ENCODE results near the gene SDHC. TPM values are rescaled to one million over a fixed set of nuclear protein-coding genes. Genes with fewer than 3 reads are reported as not detected.
"Not testable (repeated sequence)": the region's sequence is repeated elsewhere in the genome, so short reads cannot be mapped to it uniquely, and the experiment has no call there.

Gene SDHC
- total and polyA plus RNA-seq, 7 experiments from 2014 or later, result 66.3 to 274 (median 108) TPM

GRCh38 chr1:161410636-161410970, 96.4 kb downstream of the SDHC start:
- H3K4me3 Mint-ChIP-seq; H3K9me3 ChIP-seq (ENCODE audit: control insufficient read depth in 2 of 3, low read length in 3 of 3); H3K27ac ChIP-seq (ENCODE audit: low read depth, low read length); intact Hi-C loops (cut with micrococcal nuclease); H3K27me3 Mint-ChIP-seq; POLR2A ChIA-PET; H3K9me3 Mint-ChIP-seq; DNase-seq; H3K27me3 ChIP-seq (ENCODE audit: control insufficient read depth in 2 of 2, insufficient read depth in 2 of 2, low read length in 2 of 2); ATAC-seq; H3K36me3 Mint-ChIP-seq; H3K36me3 ChIP-seq (ENCODE audit: control insufficient read depth in 2 of 3, insufficient read depth in 3 of 3, low read length in 3 of 3); H3K4me3 ChIP-seq (ENCODE audit: low read length): not testable (repeated sequence)
- peaks cover 9 to 22% (median 14%) of the 10 kb centered on the region in 7 donors for H3K4me1 Mint-ChIP-seq
- H3K4me1 ChIP-seq (ENCODE audit: control insufficient read depth in 2 of 2, insufficient read depth in 2 of 2, low read length in 2 of 2), result peaks cover 0 to 11% of the 10 kb centered on the region in 2 donors
- CTCF ChIA-PET, result interaction anchor here (0.7 kb wide), 1 partner anchor 184 kb away, joined by 3 read pairs; no protein-coding TSS in a partner anchor
- H3K27ac Mint-ChIP-seq, result peak overlapping the region in 1 of 9 donors; percentile 78

Other genes with a start within 250 kb of the SDHC start
- gene ARHGAP30, start 244.5 kb upstream of the SDHC start, total RNA-seq, result 100 to 1,000 TPM; 152 to 291 (median 235) TPM
- gene ARHGAP30, start 244.5 kb upstream of the SDHC start, polyA plus RNA-seq, result 100 to 1,000 TPM; 128 to 258 TPM
- gene NECTIN4, start 224.8 kb upstream of the SDHC start, total RNA-seq, result not detected
- not detected for gene NECTIN4, start 224.8 kb upstream of the SDHC start, polyA plus RNA-seq
- gene KLHDC9, start 216.0 kb upstream of the SDHC start, total RNA-seq, result 1 to 10 TPM in 1 of 5 experiments, under 1 TPM in 1, not detected in 3; 0.40 to 1.1 TPM
- gene KLHDC9, start 216.0 kb upstream of the SDHC start, polyA plus RNA-seq, result under 1 TPM in 1 of 2 donors, not detected in 1; 0.74 TPM
- 10 to 100 TPM; 32.0 to 67.9 (median 34.0) TPM for gene PFDN2, start 196.3 kb upstream of the SDHC start, total RNA-seq
- gene PFDN2, start 196.3 kb upstream of the SDHC start, polyA plus RNA-seq, result 10 to 100 TPM; 66.6 to 84.0 TPM
- gene NIT1, start 196.3 kb upstream of the SDHC start, total RNA-seq, result 10 to 100 TPM; 23.3 to 49.6 (median 41.8) TPM
- gene NIT1, start 196.3 kb upstream of the SDHC start, polyA plus RNA-seq, result 10 to 100 TPM; 14.1 to 28.4 TPM
- gene DEDD, start 181.7 kb upstream of the SDHC start, total RNA-seq, result 10 to 100 TPM; 34.3 to 43.0 (median 36.0) TPM
- gene DEDD, start 181.7 kb upstream of the SDHC start, polyA plus RNA-seq, result 10 to 100 TPM; 34.0 to 48.7 TPM
- 100 to 1,000 TPM in 2 of 5 experiments, 10 to 100 TPM in 3; 83.7 to 116 (median 98.9) TPM for gene UFC1, start 160.4 kb upstream of the SDHC start, total RNA-seq
- 100 to 1,000 TPM; 129 to 132 TPM for gene UFC1, start 160.4 kb upstream of the SDHC start, polyA plus RNA-seq
- gene USP21, start 154.9 kb upstream of the SDHC start, total RNA-seq, result 10 to 100 TPM; 36.0 to 66.0 (median 38.6) TPM
- 10 to 100 TPM; 15.2 to 35.0 TPM for gene USP21, start 154.9 kb upstream of the SDHC start, polyA plus RNA-seq
- gene PPOX, start 148.0 kb upstream of the SDHC start, total RNA-seq, result 10 to 100 TPM; 39.7 to 76.2 (median 43.4) TPM
- 10 to 100 TPM; 20.1 to 22.9 TPM for gene PPOX, start 148.0 kb upstream of the SDHC start, polyA plus RNA-seq
- gene B4GALT3, start 136.9 kb upstream of the SDHC start, total RNA-seq, result 10 to 100 TPM; 40.5 to 83.7 (median 54.3) TPM
- 10 to 100 TPM; 36.2 to 52.5 TPM for gene B4GALT3, start 136.9 kb upstream of the SDHC start, polyA plus RNA-seq
- gene ADAMTS4, start 115.3 kb upstream of the SDHC start, total RNA-seq, result 1 to 10 TPM in 4 of 5 experiments, under 1 TPM in 1; 0.70 to 3.3 (median 1.6) TPM
- gene ADAMTS4, start 115.3 kb upstream of the SDHC start, polyA plus RNA-seq, result under 1 TPM; 0.21 to 0.38 TPM
- 100 to 1,000 TPM in 2 of 5 experiments, 10 to 100 TPM in 3; 64.1 to 131 (median 85.3) TPM for gene NDUFS2, start 112.0 kb upstream of the SDHC start, total RNA-seq
- 100 to 1,000 TPM in 1 of 2 donors, 10 to 100 TPM in 1; 94.6 to 102 TPM for gene NDUFS2, start 112.0 kb upstream of the SDHC start, polyA plus RNA-seq
- 100 to 1,000 TPM in 1 of 5 experiments, 10 to 100 TPM in 3, 1 to 10 TPM in 1; 2.6 to 171 (median 14.5) TPM for gene FCER1G, start 99.1 kb upstream of the SDHC start, total RNA-seq
- gene FCER1G, start 99.1 kb upstream of the SDHC start, polyA plus RNA-seq, result 1 to 10 TPM; 2.7 to 5.1 TPM
- not detected for gene APOA2, start 90.8 kb upstream of the SDHC start, total RNA-seq
- gene APOA2, start 90.8 kb upstream of the SDHC start, polyA plus RNA-seq, result not detected
- gene TOMM40L, start 88.3 kb upstream of the SDHC start, total RNA-seq, result 10 to 100 TPM in 4 of 5 experiments, 1 to 10 TPM in 1; 8.9 to 24.3 (median 11.8) TPM
- gene TOMM40L, start 88.3 kb upstream of the SDHC start, polyA plus RNA-seq, result 1 to 10 TPM; 6.0 to 6.4 TPM
- gene NR1I3, start 76.2 kb upstream of the SDHC start, total RNA-seq, result not detected
- not detected for gene NR1I3, start 76.2 kb upstream of the SDHC start, polyA plus RNA-seq
- gene PCP4L1, start 55.6 kb upstream of the SDHC start, total RNA-seq, result not detected
- under 1 TPM in 1 of 2 donors, not detected in 1; 0.15 TPM for gene PCP4L1, start 55.6 kb upstream of the SDHC start, polyA plus RNA-seq
- gene MPZ, start 4.4 kb upstream of the SDHC start, total RNA-seq, result 10 to 100 TPM in 2 of 5 experiments, 1 to 10 TPM in 3; 2.3 to 12.4 (median 6.2) TPM
- not detected for gene MPZ, start 4.4 kb upstream of the SDHC start, polyA plus RNA-seq
- not detected for gene CFAP126, start 53.5 kb downstream of the SDHC start, total RNA-seq
- gene CFAP126, start 53.5 kb downstream of the SDHC start, polyA plus RNA-seq, result not detected
- gene FCGR2A, start 191.1 kb downstream of the SDHC start, total RNA-seq, result 10 to 100 TPM in 1 of 5 experiments, 1 to 10 TPM in 3, not detected in 1; 2.7 to 91.5 (median 6.4) TPM
- gene FCGR2A, start 191.1 kb downstream of the SDHC start, polyA plus RNA-seq, result under 1 TPM; 0.17 to 0.21 TPM
- 1 to 10 TPM in 1 of 5 experiments, under 1 TPM in 4; 0.32 to 3.5 (median 0.89) TPM for gene HSPA6, start 210.2 kb downstream of the SDHC start, total RNA-seq
- gene HSPA6, start 210.2 kb downstream of the SDHC start, polyA plus RNA-seq, result not detected
- gene FCGR3A, start 235.4 kb downstream of the SDHC start, total RNA-seq, result 100 to 1,000 TPM in 1 of 5 experiments, 10 to 100 TPM in 1, 1 to 10 TPM in 2, not detected in 1; 1.5 to 190 (median 9.3) TPM
- under 1 TPM; 0.58 to 0.83 TPM for gene FCGR3A, start 235.4 kb downstream of the SDHC start, polyA plus RNA-seq